Peyer's patch (tissue), 4 donors: Measurements from ENCODE around the gene PCSK2.

Experiments used
- POLR2A ChIP-seq, 2 donors: fragments of 450-650 bp; IDR thresholded peaks; one replicate each; pipeline ENCODE4 v1.5.1; 2017; ENCODE audit warnings: antibody characterized with exemption in 2 of 2, mild to moderate bottlenecking in 2 of 2, moderate library complexity in 2 of 2
- TF ChIP-seq, protein P1 (sequence below), 6 experiments: fragments of 450-650 bp in 4 of 6; fragments of 200-600 bp in 2 of 6; sonication (generic) in 1 of 6; IDR thresholded peaks; one replicate each; pipeline ENCODE4 v1.5.1; 2017 to 2019; ENCODE audit warnings: antibody characterized with exemption in 6 of 6, mild to moderate bottlenecking in 3 of 6, moderate library complexity in 1 of 6

DNA sequence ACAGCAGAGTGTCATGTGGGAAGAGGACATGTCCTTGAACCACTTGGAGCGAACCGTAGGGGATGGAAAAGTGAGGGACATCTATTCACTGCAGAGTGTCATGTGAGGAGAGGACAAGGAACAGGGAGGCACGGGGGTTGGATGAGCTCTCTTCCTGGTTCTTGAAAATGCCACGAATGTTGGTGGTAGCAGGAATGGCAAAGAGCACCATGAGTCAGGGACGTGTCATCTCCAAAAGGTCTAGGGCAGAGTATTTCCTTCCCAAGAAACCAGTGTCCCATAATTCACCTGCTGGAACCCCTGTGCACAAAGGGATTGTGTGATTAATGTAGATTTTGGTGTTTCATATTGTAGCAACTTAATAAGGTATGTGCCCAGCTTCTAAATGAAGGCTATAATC is 167.6 kb downstream of the PCSK2 start:
- TF ChIP-seq POLR2A (IDR thresholded peaks at IDR 0.05): no peak
- TF ChIP-seq, protein P1, sequence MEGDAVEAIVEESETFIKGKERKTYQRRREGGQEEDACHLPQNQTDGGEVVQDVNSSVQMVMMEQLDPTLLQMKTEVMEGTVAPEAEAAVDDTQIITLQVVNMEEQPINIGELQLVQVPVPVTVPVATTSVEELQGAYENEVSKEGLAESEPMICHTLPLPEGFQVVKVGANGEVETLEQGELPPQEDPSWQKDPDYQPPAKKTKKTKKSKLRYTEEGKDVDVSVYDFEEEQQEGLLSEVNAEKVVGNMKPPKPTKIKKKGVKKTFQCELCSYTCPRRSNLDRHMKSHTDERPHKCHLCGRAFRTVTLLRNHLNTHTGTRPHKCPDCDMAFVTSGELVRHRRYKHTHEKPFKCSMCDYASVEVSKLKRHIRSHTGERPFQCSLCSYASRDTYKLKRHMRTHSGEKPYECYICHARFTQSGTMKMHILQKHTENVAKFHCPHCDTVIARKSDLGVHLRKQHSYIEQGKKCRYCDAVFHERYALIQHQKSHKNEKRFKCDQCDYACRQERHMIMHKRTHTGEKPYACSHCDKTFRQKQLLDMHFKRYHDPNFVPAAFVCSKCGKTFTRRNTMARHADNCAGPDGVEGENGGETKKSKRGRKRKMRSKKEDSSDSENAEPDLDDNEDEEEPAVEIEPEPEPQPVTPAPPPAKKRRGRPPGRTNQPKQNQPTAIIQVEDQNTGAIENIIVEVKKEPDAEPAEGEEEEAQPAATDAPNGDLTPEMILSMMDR (IDR thresholded peaks at IDR 0.05): no peak
